ENCODE data around the gene SCAMP4.
A peak's percentile ranks its signal among the peaks of the same experiment; 100 is the strongest.
"Not testable (repeated sequence)": the region's sequence is repeated elsewhere in the genome, so short reads cannot be mapped to it uniquely, and the experiment has no call there.

The SCAMP4 gene

GRCh38 chr19:1867349-1867724 lies 37.9 kb upstream of the SCAMP4 start:
- no peak for DNase-seq

- DNase-seq, result no peak
Measured at GRCh38 chr19:1868971-1869370, 36.2 kb upstream of the SCAMP4 start.

- DNase-seq, result no peak
Measured at GRCh38 chr19:1871140-1871597, 34.0 kb upstream of the SCAMP4 start.

GRCh38 chr19:1871630-1872029 lies 33.6 kb upstream of the SCAMP4 start:
- DNase-seq, result no peak

GRCh38 chr19:1872807-1873523 lies 32.2 kb upstream of the SCAMP4 start:
- DNase-seq, result no peak

GRCh38 chr19:1873524-1874473 lies 31.4 kb upstream of the SCAMP4 start:
- DNase-seq, result no peak

GRCh38 chr19:1874554-1875185 lies 30.5 kb upstream of the SCAMP4 start:
- DNase-seq, result no peak

- not testable (repeated sequence) for DNase-seq
Measured at GRCh38 chr19:1875265-1875645, 29.9 kb upstream of the SCAMP4 start.

- peak; percentile 61 for DNase-seq
Measured at GRCh38 chr19:1875646-1876495, 29.3 kb upstream of the SCAMP4 start.

- not testable (repeated sequence) for DNase-seq
Measured at GRCh38 chr19:1876496-1877279, 28.5 kb upstream of the SCAMP4 start.

GRCh38 chr19:1877280-1877660 lies 27.9 kb upstream of the SCAMP4 start:
- DNase-seq, result not testable (repeated sequence)

- not testable (repeated sequence) for DNase-seq
Measured at GRCh38 chr19:1878583-1878982, 26.6 kb upstream of the SCAMP4 start.

- not testable (repeated sequence) for DNase-seq
Measured at GRCh38 chr19:1879982-1880381, 25.2 kb upstream of the SCAMP4 start.

- no peak for DNase-seq
Measured at GRCh38 chr19:1880611-1881392, 24.4 kb upstream of the SCAMP4 start.

GRCh38 chr19:1881393-1882088 lies 23.7 kb upstream of the SCAMP4 start:
- DNase-seq, result not testable (repeated sequence)

GRCh38 chr19:1882089-1882785 lies 23.0 kb upstream of the SCAMP4 start:
- DNase-seq, result no peak

GRCh38 chr19:1882786-1883692 lies 22.2 kb upstream of the SCAMP4 start:
- DNase-seq, result no peak

- DNase-seq, result no peak
Measured at GRCh38 chr19:1883784-1884183, 21.4 kb upstream of the SCAMP4 start.
